ENCODE measurements around the gene LAYN. TPM values are rescaled to one million over a fixed set of nuclear protein-coding genes. Genes with fewer than 3 reads are reported as not detected.

Gene LAYN
- total RNA-seq, 1 experiment from 2014 or later, result 0.79 TPM

DNA sequence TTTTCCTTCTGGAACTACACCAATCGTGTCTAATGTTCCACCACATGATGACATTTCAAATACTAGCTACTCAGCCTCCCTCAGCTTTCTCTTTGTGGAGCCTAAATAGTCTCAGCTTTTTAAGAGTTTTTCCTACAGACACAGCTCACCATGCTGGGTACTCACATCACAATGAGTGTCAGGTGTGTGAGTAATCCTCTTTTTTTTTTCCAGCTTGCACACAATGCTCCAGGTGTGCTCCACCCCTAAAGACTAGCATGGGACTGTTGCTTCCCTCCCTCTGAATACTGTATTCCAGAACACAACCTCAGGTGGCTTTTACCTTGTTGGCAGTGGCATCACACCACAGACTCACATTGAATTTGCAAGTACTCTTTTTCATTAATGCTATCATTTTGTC is 40.0 kb upstream of the LAYN start:
- Histone ChIP-seq H3K4me3 (ENCODE audit: low read depth, low read length) (no peak overlapping the region), H3K4me1 (no peaks in the 10 kb centered on the region), H3K9me3 (no peaks in the 10 kb centered on the region), H3K27me3 (replicated peaks; ENCODE audit: control insufficient read depth, insufficient read depth, low read length) (no peaks in the 10 kb centered on the region), H3K36me3 (ENCODE audit: control insufficient read depth, insufficient read depth, low read length) (no peaks in the 10 kb centered on the region)
- Mint-ChIP-seq H3K36me3 (ENCODE audit: insufficient read depth, unreplicated experiment) (no peaks in the 10 kb centered on the region), H3K9me3 (ENCODE audit: unreplicated experiment) (no peaks in the 10 kb centered on the region), H3K4me1 (ENCODE audit: low read depth, unreplicated experiment) (no peaks in the 10 kb centered on the region), H3K4me3 (ENCODE audit: unreplicated experiment) (no peak overlapping the region), H3K27ac (ENCODE audit: unreplicated experiment) (no peak overlapping the region), H3K27me3 (ENCODE audit: insufficient read depth, unreplicated experiment) (peaks cover 18% of the 10 kb centered on the region)
- CTCF ChIA-PET, result no interaction called here
- BruUV-seq (replicated peaks), result no TSS peak
- POLR2A ChIA-PET, result no interaction called here
- no peak for DNase-seq
- intact Hi-C loops (cut with micrococcal nuclease; ENCODE audit: unreplicated experiment), result no loop called here
- TF ChIP-seq, protein P1, sequence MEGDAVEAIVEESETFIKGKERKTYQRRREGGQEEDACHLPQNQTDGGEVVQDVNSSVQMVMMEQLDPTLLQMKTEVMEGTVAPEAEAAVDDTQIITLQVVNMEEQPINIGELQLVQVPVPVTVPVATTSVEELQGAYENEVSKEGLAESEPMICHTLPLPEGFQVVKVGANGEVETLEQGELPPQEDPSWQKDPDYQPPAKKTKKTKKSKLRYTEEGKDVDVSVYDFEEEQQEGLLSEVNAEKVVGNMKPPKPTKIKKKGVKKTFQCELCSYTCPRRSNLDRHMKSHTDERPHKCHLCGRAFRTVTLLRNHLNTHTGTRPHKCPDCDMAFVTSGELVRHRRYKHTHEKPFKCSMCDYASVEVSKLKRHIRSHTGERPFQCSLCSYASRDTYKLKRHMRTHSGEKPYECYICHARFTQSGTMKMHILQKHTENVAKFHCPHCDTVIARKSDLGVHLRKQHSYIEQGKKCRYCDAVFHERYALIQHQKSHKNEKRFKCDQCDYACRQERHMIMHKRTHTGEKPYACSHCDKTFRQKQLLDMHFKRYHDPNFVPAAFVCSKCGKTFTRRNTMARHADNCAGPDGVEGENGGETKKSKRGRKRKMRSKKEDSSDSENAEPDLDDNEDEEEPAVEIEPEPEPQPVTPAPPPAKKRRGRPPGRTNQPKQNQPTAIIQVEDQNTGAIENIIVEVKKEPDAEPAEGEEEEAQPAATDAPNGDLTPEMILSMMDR (IDR thresholded peaks at IDR 0.05; ENCODE audit: insufficient read depth in 1 of 2, low read depth in 1 of 2, low read length in 1 of 2, severe bottlenecking in 1 of 2, unreplicated experiment in 1 of 2), result no peak

DNA sequence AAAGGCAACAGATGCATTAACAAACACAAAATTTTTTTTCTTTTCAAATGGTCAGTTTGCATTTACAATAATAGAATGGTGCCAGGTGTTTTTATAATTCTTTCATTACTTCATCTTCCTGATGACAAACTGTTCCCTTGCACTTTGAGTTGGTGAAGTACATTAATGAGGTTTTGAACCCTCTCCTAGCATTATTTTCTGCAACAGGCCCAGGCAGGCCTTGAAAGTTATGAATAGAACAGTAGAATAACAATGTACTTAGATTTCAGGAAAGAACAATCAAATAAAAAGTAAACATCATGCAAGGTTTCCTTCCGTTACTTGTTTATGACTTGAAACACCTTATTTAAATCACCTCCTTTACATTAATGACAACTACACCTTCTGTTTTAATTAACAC is 37.9 kb upstream of the LAYN start:
- H3K4me1 ChIP-seq, result no peaks in the 10 kb centered on the region
- no peaks in the 10 kb centered on the region for H3K27me3 ChIP-seq (replicated peaks; ENCODE audit: control insufficient read depth, insufficient read depth, low read length)
- Mint-ChIP-seq H3K9me3 (ENCODE audit: unreplicated experiment) (no peaks in the 10 kb centered on the region), H3K4me1 (ENCODE audit: low read depth, unreplicated experiment) (no peaks in the 10 kb centered on the region), H3K36me3 (ENCODE audit: insufficient read depth, unreplicated experiment) (no peaks in the 10 kb centered on the region), H3K27me3 (ENCODE audit: insufficient read depth, unreplicated experiment) (peaks cover 20% of the 10 kb centered on the region), H3K4me3 (ENCODE audit: unreplicated experiment) (no peak overlapping the region), H3K27ac (ENCODE audit: unreplicated experiment) (no peak overlapping the region)
- no peaks in the 10 kb centered on the region for H3K36me3 ChIP-seq (ENCODE audit: control insufficient read depth, insufficient read depth, low read length)
- CTCF ChIA-PET, result no interaction called here
- intact Hi-C loops (cut with micrococcal nuclease; ENCODE audit: unreplicated experiment), result no loop called here
- BruUV-seq (replicated peaks), result no TSS peak
- H3K9me3 ChIP-seq, result no peaks in the 10 kb centered on the region
- no peak for DNase-seq
- POLR2A ChIA-PET, result no interaction called here
- no peak overlapping the region for H3K4me3 ChIP-seq (ENCODE audit: low read depth, low read length)
- TF ChIP-seq, protein P1 (IDR thresholded peaks at IDR 0.05; ENCODE audit: insufficient read depth in 1 of 2, low read depth in 1 of 2, low read length in 1 of 2, severe bottlenecking in 1 of 2, unreplicated experiment in 1 of 2), result no peak

GRCh38 chr11:111510311-111510710 is 30.2 kb upstream of the LAYN start:
- no peaks in the 10 kb centered on the region for H3K4me1 Mint-ChIP-seq (ENCODE audit: low read depth, unreplicated experiment)
- H3K27ac Mint-ChIP-seq (ENCODE audit: unreplicated experiment), result peak overlapping the region; percentile 10
- no peak overlapping the region for H3K4me3 ChIP-seq (ENCODE audit: low read depth, low read length)
- no peak overlapping the region for H3K4me3 Mint-ChIP-seq (ENCODE audit: unreplicated experiment)
- no TSS peak for BruUV-seq (replicated peaks)
- no peaks in the 10 kb centered on the region for H3K36me3 Mint-ChIP-seq (ENCODE audit: insufficient read depth, unreplicated experiment)
- ChIA-PET CTCF (interaction anchor here (0.7 kb wide), 1 partner anchor 416 kb away, joined by 3 read pairs; no protein-coding TSS in a partner anchor), POLR2A (no interaction called here)
- TF ChIP-seq, protein P1 (IDR thresholded peaks at IDR 0.05; ENCODE audit: insufficient read depth in 1 of 2, low read depth in 1 of 2, low read length in 1 of 2, severe bottlenecking in 1 of 2, unreplicated experiment in 1 of 2), result no peak
- H3K9me3 Mint-ChIP-seq (ENCODE audit: unreplicated experiment), result peaks cover 5% of the 10 kb centered on the region
- DNase-seq, result no peak
- no peaks in the 10 kb centered on the region for H3K9me3 ChIP-seq
- intact Hi-C loops (cut with micrococcal nuclease; ENCODE audit: unreplicated experiment), result no loop called here
- no peaks in the 10 kb centered on the region for H3K27me3 ChIP-seq (replicated peaks; ENCODE audit: control insufficient read depth, insufficient read depth, low read length)
- H3K27me3 Mint-ChIP-seq (ENCODE audit: insufficient read depth, unreplicated experiment), result peaks cover 16% of the 10 kb centered on the region
- no peaks in the 10 kb centered on the region for H3K4me1 ChIP-seq
- H3K36me3 ChIP-seq (ENCODE audit: control insufficient read depth, insufficient read depth, low read length), result no peaks in the 10 kb centered on the region

Measured in Caco-2 (cell line).